WTC11 (cell line): Measurements from ENCODE around the gene ASIP. TPM values are rescaled to one million over a fixed set of nuclear protein-coding genes. Genes with fewer than 3 reads are reported as not detected.

ENCODE experiments used
- ATAC-seq: fragments of 200-7000 bp; cut with Tn5 transposase; 2 replicates; pipeline ENCODE4 v1.10.0; 2021; ENCODE audit warnings: mild to moderate bottlenecking, moderate library complexity
- CTCF ChIA-PET: fragments of 300-600 bp; sonication (Branson Sonifier 250); formaldehyde crosslinking; loops from one replicate; lab custom pipeline; 2021; ENCODE audit warnings: antibody characterized with exemption; lab: Charles Lee
- POLR2A ChIA-PET: fragments of 350-600 bp; sonication (Branson Sonifier 250); formaldehyde crosslinking; loops from one replicate; lab custom pipeline; 2021; ENCODE audit warnings: antibody characterized with exemption; lab: Charles Lee
- DNase-seq: peaks from one replicate; pipeline ENCODE4 v3.0.0; 2021; ENCODE audit warnings: low spot score
- H3K27ac Mint-ChIP-seq: 2 replicates; pipeline ENCODE4 v1.8.0; 2021; ENCODE audit warnings: mixed read lengths
- H3K27me3 Mint-ChIP-seq: 2 replicates; pipeline ENCODE4 v1.8.0; 2021; ENCODE audit warnings: low read depth, mild to moderate bottlenecking, moderate library complexity, mixed read lengths
- H3K36me3 Mint-ChIP-seq: 2 replicates; pipeline ENCODE4 v1.8.0; 2021; ENCODE audit warnings: mixed read lengths
- H3K4me1 Mint-ChIP-seq: 2 replicates; pipeline ENCODE4 v1.8.0; 2022; ENCODE audit warnings: mixed read lengths
- H3K4me3 Mint-ChIP-seq: 2 replicates; pipeline ENCODE4 v1.8.0; 2021; ENCODE audit warnings: mild to moderate bottlenecking, moderate library complexity, mixed read lengths
- H3K9me3 Mint-ChIP-seq: 2 replicates; pipeline ENCODE4 v1.8.0; 2021; ENCODE audit warnings: mixed read lengths
- CBFB ChIP-seq: sonication (generic); formaldehyde crosslinking; IDR thresholded peaks from 2 replicates; pipeline ENCODE4 v1.8.1; 2022; ENCODE audit warnings: mild to moderate bottlenecking, low read depth, missing genetic modification reagents
- ETV6 ChIP-seq: sonication (generic); formaldehyde crosslinking; IDR thresholded peaks from 2 replicates; pipeline ENCODE4 v1.8.1; 2022; ENCODE audit warnings: mild to moderate bottlenecking, missing genetic modification reagents
- JAZF1 ChIP-seq: fragments of 250-450 bp; sonication (Bioruptor Pico); IDR thresholded peaks from 2 replicates; pipeline ENCODE4 v1.9.0; 2021; ENCODE audit warnings: moderate library complexity, mild to moderate bottlenecking, inconsistent platforms
- MXD4 ChIP-seq: fragments of 250-450 bp; sonication (Bioruptor Pico); IDR thresholded peaks from 2 replicates; pipeline ENCODE4 v1.8.0; 2021; ENCODE audit warnings: mild to moderate bottlenecking, moderate library complexity, borderline replicate concordance
- NFYB ChIP-seq: sonication (generic); formaldehyde crosslinking; conservative IDR thresholded peaks from 2 replicates; pipeline ENCODE4 v1.8.0; 2022; ENCODE audit warnings: low read depth, missing genetic modification reagents
- RORB ChIP-seq: fragments of 250-450 bp; sonication (Bioruptor Pico); IDR thresholded peaks from 2 replicates; pipeline ENCODE4 v1.9.0; 2021; ENCODE audit warnings: mild to moderate bottlenecking
- ZNF121 ChIP-seq: sonication (generic); formaldehyde crosslinking; IDR thresholded peaks from 2 replicates; pipeline ENCODE4 v1.8.0; 2023; ENCODE audit warnings: missing genetic modification reagents
- ZNF138 ChIP-seq: sonication (generic); formaldehyde crosslinking; conservative IDR thresholded peaks from 2 replicates; pipeline ENCODE4 v1.8.1; 2022; ENCODE audit warnings: mild to moderate bottlenecking, moderate library complexity, missing genetic modification reagents
- ZNF671 ChIP-seq: fragments of 250-450 bp; sonication (Bioruptor Pico); IDR thresholded peaks from 2 replicates; pipeline ENCODE4 v1.8.0; 2021; ENCODE audit warnings: mild to moderate bottlenecking
- total RNA-seq: library from RNA; stranded (reverse); gene quantifications from 3 replicates; pipeline ENCODE4 v1.2.3, GENCODE V29; 2021
- TF ChIP-seq, protein P1 (sequence below): sonication (generic); formaldehyde crosslinking; IDR thresholded peaks from 2 replicates; pipeline ENCODE4 v1.8.1; 2022; ENCODE audit warnings: mild to moderate bottlenecking, missing genetic modification reagents, moderate library complexity, borderline replicate concordance
- TF ChIP-seq, protein P2 (sequence below): sonication (generic); formaldehyde crosslinking; IDR thresholded peaks from 2 replicates; pipeline ENCODE4 v1.8.1; 2023; ENCODE audit warnings: mild to moderate bottlenecking, missing genetic modification reagents, moderate library complexity
- TF ChIP-seq, protein P3 (sequence below): fragments of 250-450 bp; sonication (Bioruptor Pico); conservative IDR thresholded peaks from 2 replicates; pipeline ENCODE4 v1.9.0; 2021; ENCODE audit warnings: mild to moderate bottlenecking
- TF ChIP-seq, protein P4 (sequence below): sonication (generic); formaldehyde crosslinking; conservative IDR thresholded peaks from 2 replicates; pipeline ENCODE4 v1.8.1; 2022; ENCODE audit warnings: mild to moderate bottlenecking, missing genetic modification reagents
- TF ChIP-seq, protein P5 (sequence below): fragments of 250-450 bp; sonication (Bioruptor Pico); IDR thresholded peaks from 2 replicates; pipeline ENCODE4 v1.9.0; 2021; ENCODE audit warnings: moderate library complexity, mild to moderate bottlenecking, inconsistent platforms, borderline replicate concordance
- TF ChIP-seq, protein P6 (sequence below): sonication (generic); formaldehyde crosslinking; IDR thresholded peaks from 2 replicates; pipeline ENCODE4 v1.8.1; 2023; ENCODE audit warnings: mild to moderate bottlenecking, missing genetic modification reagents

The ASIP gene
- total RNA-seq, 1 experiment from 2014 or later: not detected

DNA sequence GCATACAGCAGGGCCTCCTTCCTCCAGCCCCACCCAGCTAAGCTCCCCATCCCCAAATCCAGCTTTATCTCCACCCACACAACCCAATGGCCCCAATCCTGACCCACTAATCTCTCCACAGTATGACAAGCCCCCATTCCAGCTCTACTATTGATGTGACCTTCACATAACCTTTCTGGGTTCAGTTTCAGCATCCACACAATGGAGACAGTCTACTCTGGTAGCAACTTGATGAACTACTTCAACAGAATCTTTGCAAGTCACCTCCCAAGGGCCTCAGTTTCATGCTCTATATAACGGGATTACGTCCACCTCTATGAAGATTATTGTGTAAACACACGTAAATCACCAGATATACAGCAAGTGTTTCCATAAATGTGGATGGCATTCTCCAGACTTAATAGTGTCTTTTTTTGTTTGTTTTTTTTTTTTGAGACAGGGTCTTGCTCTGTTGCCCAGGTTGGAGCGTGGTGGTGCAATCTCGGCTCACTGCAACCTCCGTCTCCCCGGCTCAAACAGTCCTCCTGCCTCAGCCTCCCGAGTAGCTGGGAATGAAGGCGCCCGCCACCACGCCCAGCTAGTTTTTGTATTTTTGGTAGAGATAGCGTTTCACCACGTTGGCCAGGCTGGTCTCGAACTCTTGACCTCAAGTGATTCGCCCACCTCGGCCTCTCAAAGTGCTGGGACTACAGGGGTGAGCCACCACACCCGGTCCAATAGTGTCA is 60.5 kb downstream of the ASIP start:
- H3K36me3 Mint-ChIP-seq: peaks cover 3% of the 10 kb centered on the region; the same call in 1 of the 2 replicates
- no peaks in the 10 kb centered on the region for H3K9me3 Mint-ChIP-seq
- H3K4me3 Mint-ChIP-seq: no peak overlapping the region; the same call in 1 of the 2 replicates
- TF ChIP-seq ZNF671 (CRISPR knock-in tag) (no peak), ZNF121 (CRISPR knock-in tag) (peak; percentile 82; the same call in 1 of the 2 replicates)
- H3K27me3 Mint-ChIP-seq: no peaks in the 10 kb centered on the region
- H3K27ac Mint-ChIP-seq: peak overlapping the region; percentile 95
- ChIA-PET POLR2A (no interaction called here), CTCF (interaction anchor here (1.0 to 2.8 kb wide), 6 partner anchors 10 to 242 kb away, joined by 4 to 47 read pairs (median 6); no protein-coding TSS in a partner anchor)
- H3K4me1 Mint-ChIP-seq: peaks cover 2% of the 10 kb centered on the region; the same call in 1 of the 2 replicates
- DNase-seq (no peak), ATAC-seq (no peak)

DNA sequence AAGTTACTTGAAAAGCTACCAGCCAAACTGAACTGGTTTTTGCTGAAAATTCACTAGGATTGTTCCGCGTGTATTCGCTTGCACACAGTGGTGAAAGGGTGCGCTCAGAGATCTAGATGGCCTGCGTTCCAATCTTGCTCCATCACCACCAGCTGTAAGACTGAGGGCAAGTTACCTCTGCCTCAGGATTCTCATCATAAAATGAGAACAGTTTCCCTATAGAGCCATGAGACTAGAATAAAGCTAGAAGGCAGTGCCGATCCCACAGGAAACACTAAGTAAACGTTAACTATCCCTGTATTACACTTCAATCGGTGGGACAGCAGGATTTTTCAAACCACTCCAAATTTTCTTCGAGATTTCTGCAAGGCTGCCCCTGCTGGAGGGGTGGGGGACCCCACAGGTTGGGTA is 61.1 kb downstream of the ASIP start:
- Mint-ChIP-seq H3K27me3 (no peaks in the 10 kb centered on the region), H3K4me1 (peaks cover 2% of the 10 kb centered on the region; the same call in 1 of the 2 replicates), H3K9me3 (no peaks in the 10 kb centered on the region), H3K36me3 (peaks cover 3% of the 10 kb centered on the region; the same call in 1 of the 2 replicates), H3K27ac (peak overlapping the region; percentile 95), H3K4me3 (no peak overlapping the region; the same call in 1 of the 2 replicates)
- DNase-seq (no peak), ATAC-seq (no peak)
- ChIA-PET CTCF (interaction anchor here (0.6 to 2.8 kb wide), 6 partner anchors 10 to 367 kb away, joined by 4 to 47 read pairs (median 4); partner anchors contain the start of genes DYNLRB1 and ITCH), POLR2A (interaction anchor here (0.6 to 1.6 kb wide), 9 partner anchors 9 to 214 kb away, joined by 3 to 10 read pairs (median 3); partner anchors contain the start of genes DYNLRB1, EIF2S2 and ITCH)
- no peak for TF ChIP-seq MXD4
- TF ChIP-seq, protein P1, sequence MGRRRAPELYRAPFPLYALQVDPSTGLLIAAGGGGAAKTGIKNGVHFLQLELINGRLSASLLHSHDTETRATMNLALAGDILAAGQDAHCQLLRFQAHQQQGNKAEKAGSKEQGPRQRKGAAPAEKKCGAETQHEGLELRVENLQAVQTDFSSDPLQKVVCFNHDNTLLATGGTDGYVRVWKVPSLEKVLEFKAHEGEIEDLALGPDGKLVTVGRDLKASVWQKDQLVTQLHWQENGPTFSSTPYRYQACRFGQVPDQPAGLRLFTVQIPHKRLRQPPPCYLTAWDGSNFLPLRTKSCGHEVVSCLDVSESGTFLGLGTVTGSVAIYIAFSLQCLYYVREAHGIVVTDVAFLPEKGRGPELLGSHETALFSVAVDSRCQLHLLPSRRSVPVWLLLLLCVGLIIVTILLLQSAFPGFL (CRISPR knock-in tag): no peak
- TF ChIP-seq ZNF138 (CRISPR knock-in tag): no peak
- TF ChIP-seq, protein P2, sequence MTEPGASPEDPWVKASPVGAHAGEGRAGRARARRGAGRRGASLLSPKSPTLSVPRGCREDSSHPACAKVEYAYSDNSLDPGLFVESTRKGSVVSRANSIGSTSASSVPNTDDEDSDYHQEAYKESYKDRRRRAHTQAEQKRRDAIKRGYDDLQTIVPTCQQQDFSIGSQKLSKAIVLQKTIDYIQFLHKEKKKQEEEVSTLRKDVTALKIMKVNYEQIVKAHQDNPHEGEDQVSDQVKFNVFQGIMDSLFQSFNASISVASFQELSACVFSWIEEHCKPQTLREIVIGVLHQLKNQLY (CRISPR knock-in tag): no peak
- TF ChIP-seq RORB: no peak
- TF ChIP-seq, protein P3, sequence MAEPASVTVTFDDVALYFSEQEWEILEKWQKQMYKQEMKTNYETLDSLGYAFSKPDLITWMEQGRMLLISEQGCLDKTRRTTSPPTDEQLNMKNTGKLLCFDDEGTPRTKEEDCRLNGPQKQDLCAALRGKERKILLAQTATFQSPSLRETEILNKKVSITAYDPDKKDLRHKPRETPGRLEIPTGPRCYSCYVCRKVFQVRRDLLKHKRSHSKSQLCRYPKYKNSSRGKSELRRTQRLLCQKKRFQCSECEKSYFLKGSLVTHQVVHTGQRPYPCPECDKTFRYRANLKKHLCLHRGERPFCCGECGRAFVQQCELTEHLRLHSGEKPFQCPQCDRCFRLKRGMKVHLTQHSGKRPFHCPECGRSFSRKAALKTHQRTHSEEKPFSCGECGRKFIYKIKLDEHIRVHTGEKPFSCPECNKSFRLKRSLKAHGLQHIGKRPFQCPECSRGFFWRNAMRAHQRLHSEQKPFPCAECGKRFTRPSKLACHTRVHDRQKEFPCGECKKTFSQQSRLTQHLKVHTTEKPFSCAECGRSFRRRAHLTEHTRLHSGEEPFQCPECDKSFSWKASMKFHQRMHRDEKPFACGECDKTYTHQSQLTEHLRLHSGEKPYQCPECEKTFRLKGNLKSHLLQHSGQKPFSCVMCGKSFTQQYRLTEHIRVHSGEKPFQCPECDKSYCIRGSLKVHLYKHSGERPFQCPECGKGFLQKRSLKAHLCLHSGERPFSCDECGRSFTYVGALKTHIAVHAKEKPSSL (CRISPR knock-in tag): no peak
- no peak for TF ChIP-seq ZNF121 (CRISPR knock-in tag)
- TF ChIP-seq, protein P4, sequence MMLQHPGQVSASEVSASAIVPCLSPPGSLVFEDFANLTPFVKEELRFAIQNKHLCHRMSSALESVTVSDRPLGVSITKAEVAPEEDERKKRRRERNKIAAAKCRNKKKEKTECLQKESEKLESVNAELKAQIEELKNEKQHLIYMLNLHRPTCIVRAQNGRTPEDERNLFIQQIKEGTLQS (CRISPR knock-in tag): no peak
- TF ChIP-seq ETV6 (CRISPR knock-in tag): no peak
- no peak for TF ChIP-seq CBFB
- TF ChIP-seq JAZF1 (CRISPR knock-in tag): no peak
- TF ChIP-seq NFYB (CRISPR knock-in tag): no peak
- TF ChIP-seq, protein P5, sequence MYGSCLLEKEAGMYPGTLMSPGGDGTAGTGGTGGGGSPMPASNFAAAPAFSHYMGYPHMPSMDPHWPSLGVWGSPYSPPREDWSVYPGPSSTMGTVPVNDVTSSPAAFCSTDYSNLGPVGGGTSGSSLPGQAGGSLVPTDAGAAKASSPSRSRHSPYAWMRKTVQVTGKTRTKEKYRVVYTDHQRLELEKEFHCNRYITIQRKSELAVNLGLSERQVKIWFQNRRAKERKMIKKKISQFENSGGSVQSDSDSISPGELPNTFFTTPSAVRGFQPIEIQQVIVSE: no peak
- TF ChIP-seq, protein P6, sequence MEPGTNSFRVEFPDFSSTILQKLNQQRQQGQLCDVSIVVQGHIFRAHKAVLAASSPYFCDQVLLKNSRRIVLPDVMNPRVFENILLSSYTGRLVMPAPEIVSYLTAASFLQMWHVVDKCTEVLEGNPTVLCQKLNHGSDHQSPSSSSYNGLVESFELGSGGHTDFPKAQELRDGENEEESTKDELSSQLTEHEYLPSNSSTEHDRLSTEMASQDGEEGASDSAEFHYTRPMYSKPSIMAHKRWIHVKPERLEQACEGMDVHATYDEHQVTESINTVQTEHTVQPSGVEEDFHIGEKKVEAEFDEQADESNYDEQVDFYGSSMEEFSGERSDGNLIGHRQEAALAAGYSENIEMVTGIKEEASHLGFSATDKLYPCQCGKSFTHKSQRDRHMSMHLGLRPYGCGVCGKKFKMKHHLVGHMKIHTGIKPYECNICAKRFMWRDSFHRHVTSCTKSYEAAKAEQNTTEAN: no peak
